Mucosa of gallbladder (tissue), 1 donor: ENCODE measurements around the gene PMP22. TPM values are rescaled to one million over a fixed set of nuclear protein-coding genes. Genes with fewer than 3 reads are reported as not detected.
"Not testable (repeated sequence)": the region's sequence is repeated elsewhere in the genome, so short reads cannot be mapped to it uniquely, and the experiment has no call there.

ENCODE experiments used
- DNase-seq: peaks from one replicate; pipeline ENCODE4 v3.0.0-alpha.2; 2020; ENCODE audit warnings: low spot score
- total RNA-seq: library from RNA; stranded (reverse); gene quantifications from one replicate; pipeline ENCODE4 v1.2.1, GENCODE V29; 2021
- donor health status: DM: no; HTN: no; CAD: no.

Gene PMP22
- total RNA-seq, 1 donor from 2014 or later: 61.4 TPM

- no peak for DNase-seq
Measured at GRCh38 chr17:15213381-15214087, 51.6 kb downstream of the PMP22 start.

DNA sequence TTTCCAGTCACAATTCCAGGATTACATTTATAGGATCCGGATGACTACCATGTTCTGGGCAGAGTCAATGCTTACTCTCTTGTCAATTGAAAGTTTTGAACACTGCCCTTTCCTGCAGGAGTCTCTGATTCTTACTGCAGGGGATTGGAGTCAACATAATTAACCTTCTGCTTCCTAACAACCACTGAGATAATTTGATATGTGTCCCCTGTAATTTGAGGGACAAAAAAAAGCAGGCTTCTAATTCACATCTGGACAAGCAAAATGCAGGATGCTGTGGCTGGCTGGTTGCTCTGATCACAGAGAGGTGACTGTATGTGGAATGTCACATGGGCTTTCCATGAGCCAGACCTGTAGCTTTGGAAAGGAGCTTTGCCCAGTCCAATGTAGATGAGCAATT, 54.9 kb downstream of the PMP22 start:
- no peak for DNase-seq

GRCh38 chr17:15203062-15203461, 62.1 kb downstream of the PMP22 start:
- DNase-seq: not testable (repeated sequence)

DNA sequence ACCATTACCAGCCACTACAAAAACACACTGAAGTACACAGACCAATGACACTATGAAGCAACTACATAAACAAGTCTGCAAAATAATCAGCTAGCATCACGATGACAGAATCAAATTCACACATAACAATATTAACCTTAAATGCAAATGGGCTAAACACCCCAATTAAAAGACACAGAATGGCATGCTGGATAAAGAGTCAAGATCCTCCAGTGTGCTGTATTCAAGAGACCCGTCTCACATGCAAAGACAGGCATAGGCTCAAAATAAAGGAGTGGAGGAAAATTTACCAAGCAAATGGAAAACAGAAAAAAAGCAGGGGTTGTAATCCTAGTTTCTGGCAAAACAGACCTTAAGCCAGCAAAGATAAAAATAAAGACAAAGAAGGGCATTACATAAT, 64.6 kb downstream of the PMP22 start:
- DNase-seq: not testable (repeated sequence)

GRCh38 chr17:15197229-15197628, 67.9 kb downstream of the PMP22 start:
- no peak for DNase-seq

DNA sequence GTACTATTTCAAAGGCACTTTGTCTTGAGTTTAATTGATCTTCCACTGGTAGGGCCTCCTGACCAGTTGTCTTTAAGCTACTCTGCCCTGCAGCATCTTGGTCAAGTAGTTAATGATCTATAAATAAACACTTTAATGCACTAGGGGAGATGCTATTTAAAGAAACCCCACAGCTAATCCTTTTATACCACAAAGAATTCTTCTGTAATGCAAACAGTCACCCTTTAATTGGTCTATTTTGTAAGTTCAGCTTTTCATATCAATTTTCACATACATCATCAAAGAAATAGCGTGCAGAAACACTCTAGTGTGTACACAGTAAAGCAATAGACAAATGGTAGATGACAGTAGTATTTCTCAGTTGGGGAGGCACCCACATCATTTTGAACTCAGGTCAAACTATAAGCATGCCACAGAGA, 70.3 kb downstream of the PMP22 start:
- no peak for DNase-seq

DNA sequence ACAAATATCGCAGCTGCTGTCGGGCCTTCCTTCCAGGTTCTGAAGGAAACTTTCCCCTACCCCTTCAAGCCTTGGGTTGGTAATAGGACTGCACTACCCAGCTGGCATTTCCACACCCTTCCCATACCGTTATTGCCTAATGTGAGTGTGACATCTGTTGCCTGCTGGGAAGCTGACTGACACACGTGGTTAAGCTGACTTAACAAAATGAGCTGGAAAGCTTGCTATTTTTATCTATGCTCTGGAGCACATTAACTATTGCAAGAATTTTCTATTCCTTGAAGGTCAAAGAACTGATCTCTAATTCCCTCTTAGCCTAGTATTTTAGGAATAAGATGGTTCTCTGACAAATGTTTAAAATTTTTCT, 79.5 kb downstream of the PMP22 start:
- peak; percentile 11 for DNase-seq

DNA sequence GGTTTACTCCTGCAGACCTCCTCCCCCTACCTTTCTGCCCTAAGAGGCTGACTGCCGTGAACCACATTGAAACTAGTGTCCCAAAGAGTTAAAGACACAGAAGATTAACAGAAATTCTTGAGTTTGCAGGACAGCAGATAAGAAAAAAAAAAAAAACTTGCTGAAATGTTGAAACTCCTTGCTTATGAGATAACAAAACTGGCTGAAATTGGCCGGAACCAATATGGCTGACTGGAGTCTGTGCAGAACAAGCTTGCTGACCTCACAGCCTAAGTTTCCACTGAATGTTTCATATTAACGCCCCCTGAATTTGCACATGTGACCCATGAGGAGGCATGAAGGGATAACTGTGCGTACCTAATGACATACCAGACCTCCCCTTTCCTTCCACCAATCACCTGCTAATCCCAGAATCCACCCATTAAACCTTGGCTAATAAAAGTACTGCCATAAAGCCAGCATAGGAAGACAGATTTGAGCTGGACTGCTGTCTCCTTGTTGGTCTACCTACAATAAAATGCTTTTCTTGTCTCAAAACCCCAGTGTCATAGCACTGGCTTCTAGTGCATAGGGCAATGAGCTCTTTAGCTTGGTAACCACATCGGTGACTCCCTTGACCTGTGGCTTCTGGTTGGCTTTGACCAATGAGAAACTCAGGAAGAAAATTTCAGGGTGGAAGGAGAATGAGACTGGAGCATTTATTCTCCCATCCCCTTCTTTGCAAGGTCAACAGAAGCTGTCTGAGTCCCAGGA, 80.1 kb downstream of the PMP22 start:
- DNase-seq: no peak

- DNase-seq: no peak
Measured at GRCh38 chr17:15181816-15182215, 83.3 kb downstream of the PMP22 start.

GRCh38 chr17:15181333-15181732, 83.8 kb downstream of the PMP22 start:
- DNase-seq: no peak

GRCh38 chr17:15180121-15180561, 85.0 kb downstream of the PMP22 start:
- DNase-seq: no peak

Other genes starting within 250 kb of the PMP22 start
- gene TEKT3, start 76.3 kb upstream of the PMP22 start, total RNA-seq: 1.2 TPM
- 6.0 TPM for gene CDRT4, start 202.3 kb upstream of the PMP22 start, total RNA-seq